ENCODE data around the gene OSBP2. TPM values are rescaled to one million over a fixed set of nuclear protein-coding genes. Genes with fewer than 3 reads are reported as not detected.

OSBP2 gene
- total and polyA plus RNA-seq, 10 of the 15 experiments (the other 5 are each of a cell fraction or from before 2014, with no cell fraction given) = 0.11 to 7.7 (median 3.6) TPM

- intact Hi-C loops (cut with micrococcal nuclease; ENCODE audit: unreplicated experiment) = no loop called here
- Histone ChIP-seq H3K4me1 (ENCODE audit: control insufficient read depth, insufficient read depth, low read length) (no peaks in the 10 kb centered on the region), H3K4me3 (no peak overlapping the region), H3K4me2 (ENCODE audit: control insufficient read depth, insufficient read depth) (no peak overlapping the region), H3K27me3 (replicated peaks in 1 of 2; ENCODE audit: control insufficient read depth in 2 of 2, insufficient read depth in 2 of 2, low read length in 1 of 2) (no peaks in the 10 kb centered on the region), H3K79me2 (ENCODE audit: control insufficient read depth, insufficient read depth, low read length) (no peaks in the 10 kb centered on the region), H3K9ac (ENCODE audit: control insufficient read depth, insufficient read depth, low read length) (no peak overlapping the region), H4K20me1 (ENCODE audit: control insufficient read depth, insufficient read depth) (no peaks in the 10 kb centered on the region), H3K36me3 (ENCODE audit: control insufficient read depth in 2 of 2, insufficient read depth in 2 of 2, low read length in 1 of 2) (peaks cover 0 to 5% of the 10 kb centered on the region in 2 experiments; a peak in 1 of 4 replicates), H3K9me3 (replicated peaks; ENCODE audit: control insufficient read depth, insufficient read depth, low read length) (no peaks in the 10 kb centered on the region), H2AFZ (ENCODE audit: control insufficient read depth, low read depth, low read length) (no peak overlapping the region), H3K27ac (ENCODE audit: control insufficient read depth, insufficient read depth) (no peak overlapping the region)
- 94% methylated on average over 4 of the region's 4 CpGs for WGBS (ENCODE audit: insufficient coverage, insufficient replicate concordance, low lambda C conversion rate, missing lambda C conversion rate)
- DNase-seq (ENCODE audit: low read depth, low spot score) (no peak), ATAC-seq (no peak), FAIRE-seq (no peak)
- no TSS peak for BruUV-seq (replicated peaks)
- ChIA-PET SMC1A (ENCODE audit: uncharacterized antibody, unreplicated experiment) (interaction anchor here (1.5 to 1.7 kb wide), 3 partner anchors 24 to 117 kb away, joined by 3 to 6 read pairs (median 4); no protein-coding TSS in a partner anchor), POLR2A (no interaction called here), RAD21 (ENCODE audit: unreplicated experiment) (no interaction called here), CTCF (interaction anchor here (1.9 kb wide), 1 partner anchor 27 kb away, joined by 5 read pairs; the partner anchor contains the start of gene SLC35E4)
- in situ Hi-C loops (cut with MboI) = no loop called here
- TF ChIP-seq TARDBP (IDR thresholded peaks at IDR 0.05; ENCODE audit: borderline replicate concordance) = no peak
- TF ChIP-seq BCL11A (IDR thresholded peaks at IDR 0.05; ENCODE audit: low read depth, low read length) = no peak
- no peak for TF ChIP-seq BHLHE40 (IDR thresholded peaks at IDR 0.05; ENCODE audit: borderline replicate concordance in 1 of 2, low read depth in 2 of 2, low read length in 1 of 2)
- no peak for TF ChIP-seq NR2C1 (IDR thresholded peaks at IDR 0.05)
- TF ChIP-seq SUPT20H (IDR thresholded peaks at IDR 0.05; ENCODE audit: borderline replicate concordance, control insufficient read depth, low read depth, low read length) = no peak
- no peak for TF ChIP-seq IRF4 (IDR thresholded peaks at IDR 0.05; ENCODE audit: low read depth, low read length)
- no peak for TF ChIP-seq REST (IDR thresholded peaks at IDR 0.05; ENCODE audit: low read depth, low read length)
- no peak for TF ChIP-seq RAD51 (IDR thresholded peaks at IDR 0.05)
- no peak for TF ChIP-seq HDAC6 (IDR thresholded peaks at IDR 0.05; ENCODE audit: unreplicated experiment)
- TF ChIP-seq POLR2AphosphoS5 (IDR thresholded peaks at IDR 0.05; ENCODE audit: low read length) = no peak
- no peak for TF ChIP-seq SRF (IDR thresholded peaks at IDR 0.05; ENCODE audit: low read depth in 2 of 2, low read length in 2 of 2)
Observed at GRCh38 chr22:30662040-30662439, 32.6 kb upstream of the OSBP2 start.
